GM23338 (cell line): Measurements from ENCODE around the gene NAALADL2. TPM values are rescaled to one million over a fixed set of nuclear protein-coding genes. Genes with fewer than 3 reads are reported as not detected.

Experiments used
- ATAC-seq: fragments of 200-7000 bp; cut with Tn5 transposase; 3 replicates; pipeline ENCODE4 v1.9.1; 2020
- DNase-seq: peaks from one replicate; pipeline ENCODE4 v3.0.0-alpha.2; 2015; ENCODE audit warnings: low spot score
- H2AFZ ChIP-seq: fragments of 200-600 bp; sonication (generic); 2 replicates; pipeline ENCODE4 v1.8.0; 2016; ENCODE audit warnings: antibody characterized with exemption, mild to moderate bottlenecking, moderate library complexity
- H3F3A ChIP-seq: fragments of 200-600 bp; sonication (generic); replicated peaks from 2 replicates; pipeline ENCODE4 v1.8.0; 2017; ENCODE audit warnings: antibody characterized with exemption, mixed run types, low read depth
- H3K27ac ChIP-seq: fragments of 200-600 bp; sonication (generic); 2 replicates; pipeline ENCODE4 v1.6.1; 2016; ENCODE audit warnings: low read depth
- H3K27me3 ChIP-seq: fragments of 200-600 bp; sonication (generic); 2 replicates; pipeline ENCODE4 v1.8.0; 2016; ENCODE audit warnings: mild to moderate bottlenecking, mixed run types, moderate library complexity; ENCODE audit not compliant: insufficient read depth
- H3K36me3 ChIP-seq: fragments of 200-600 bp; sonication (generic); 2 replicates; pipeline ENCODE4 v1.8.0; 2016; ENCODE audit warnings: mild to moderate bottlenecking; ENCODE audit not compliant: insufficient read depth
- H3K4me1 ChIP-seq: fragments of 200-600 bp; sonication (generic); 2 replicates; pipeline ENCODE4 v1.8.0; 2016; ENCODE audit warnings: mild to moderate bottlenecking, moderate library complexity; ENCODE audit not compliant: insufficient read depth
- H3K4me2 ChIP-seq: fragments of 200-600 bp; sonication (generic); 2 replicates; pipeline ENCODE4 v1.7.1; 2017; ENCODE audit warnings: mixed run types
- H3K4me3 ChIP-seq: fragments of 200-600 bp; sonication (generic); 2 replicates; pipeline ENCODE4 v1.6.1; 2016; ENCODE audit warnings: mixed run types
- H3K79me2 ChIP-seq: fragments of 200-600 bp; sonication (generic); replicated peaks from 2 replicates; pipeline ENCODE4 v1.8.0; 2017; ENCODE audit warnings: mild to moderate bottlenecking; ENCODE audit not compliant: insufficient read depth
- H3K9me2 ChIP-seq: fragments of 200-600 bp; sonication (generic); 2 replicates; pipeline ENCODE4 v1.8.0; 2017; ENCODE audit not compliant: insufficient read depth
- H4K20me1 ChIP-seq: fragments of 200-600 bp; sonication (generic); replicated peaks from 2 replicates; pipeline ENCODE4 v1.8.0; 2017; ENCODE audit warnings: mild to moderate bottlenecking; ENCODE audit not compliant: insufficient read depth
- H3K27ac Mint-ChIP-seq: 2 replicates; pipeline ENCODE4 v1.8.0; 2020; ENCODE audit warnings: inconsistent platforms, mild to moderate bottlenecking, moderate library complexity, mixed read lengths
- H3K27me3 Mint-ChIP-seq: 3 replicates; pipeline ENCODE4 v1.8.0; 2022; ENCODE audit warnings: low read depth, mild to moderate bottlenecking, moderate library complexity, mixed read lengths, inconsistent platforms; ENCODE audit not compliant: insufficient read depth, poor library complexity
- H3K36me3 Mint-ChIP-seq: 3 replicates; pipeline ENCODE4 v1.8.0; 2021; ENCODE audit warnings: low read depth, mild to moderate bottlenecking, inconsistent platforms, moderate library complexity, mixed read lengths
- H3K4me1 Mint-ChIP-seq: 3 replicates; pipeline ENCODE4 v1.8.0; 2020; ENCODE audit warnings: mild to moderate bottlenecking, inconsistent platforms, mixed read lengths
- H3K4me3 Mint-ChIP-seq: 3 replicates; pipeline ENCODE4 v1.8.0; 2021; ENCODE audit warnings: moderate library complexity, mild to moderate bottlenecking, inconsistent platforms, mixed read lengths
- H3K9me3 Mint-ChIP-seq: 3 replicates; pipeline ENCODE4 v1.8.0; 2020; ENCODE audit warnings: moderate library complexity, mild to moderate bottlenecking, inconsistent platforms, mixed read lengths
- CREB1 ChIP-seq: fragments of 250-450 bp; sonication (Bioruptor Pico); IDR thresholded peaks from 2 replicates; pipeline ENCODE4 v1.5.0; 2020; ENCODE audit warnings: low read depth, mild to moderate bottlenecking, moderate library complexity
- EZH2phosphoT487 ChIP-seq: fragments of 200-600 bp; sonication (generic); IDR thresholded peaks from one replicate; pipeline ENCODE4 v1.8.1; 2018; ENCODE audit warnings: antibody characterized with exemption; ENCODE audit not compliant: unreplicated experiment
- JUNB ChIP-seq: IDR thresholded peaks from one replicate; pipeline ENCODE4 v1.6.1; 2016; ENCODE audit warnings: antibody characterized with exemption; ENCODE audit not compliant: unreplicated experiment
- NANOG ChIP-seq: IDR thresholded peaks from 2 replicates; pipeline ENCODE4 v1.6.1; 2016; ENCODE audit warnings: antibody characterized with exemption, borderline replicate concordance
- POLR2AphosphoS5 ChIP-seq: IDR thresholded peaks from 2 replicates; pipeline ENCODE4 v1.6.1; 2016; ENCODE audit warnings: antibody characterized with exemption, low read depth
- STAT1 ChIP-seq: IDR thresholded peaks from one replicate; pipeline ENCODE4 v1.6.1; 2016; ENCODE audit warnings: antibody characterized with exemption; ENCODE audit not compliant: unreplicated experiment
- ZNF114 ChIP-seq: fragments of 250-450 bp; sonication (Bioruptor Pico); IDR thresholded peaks from 2 replicates; pipeline ENCODE4 v1.5.0; 2020; ENCODE audit warnings: mild to moderate bottlenecking, moderate library complexity
- ZNF331 ChIP-seq: fragments of 250-450 bp; sonication (Bioruptor Pico); IDR thresholded peaks from 2 replicates; pipeline ENCODE4 v1.5.0; 2020; ENCODE audit warnings: low read depth, mild to moderate bottlenecking, moderate library complexity
- polyA plus RNA-seq: library from polyadenylated mRNA; unstranded; fragments of >200 nt; fragmentation: Nextera tagmentation; extraction: Ambion mirVana; gene quantifications from 2 replicates; pipeline ENCODE4 v1.2.1, GENCODE V29; 2016
- total RNA-seq: library from RNA; depleted of rRNA; stranded (reverse); fragments of >200 nt; shearing (Covaris generic); gene quantifications from 2 replicates; pipeline ENCODE4 v1.2.3, GENCODE V29; 2014
- TF ChIP-seq, protein P1 (sequence below): IDR thresholded peaks from one replicate; pipeline ENCODE4 v1.6.1; 2018; ENCODE audit warnings: antibody characterized with exemption; ENCODE audit not compliant: unreplicated experiment
- TF ChIP-seq, protein P2 (sequence below), 2 experiments: fragments of 200-600 bp in 1 of 2; sonication (generic) in 1 of 2; conservative IDR thresholded peaks; 2 replicates each; pipeline versions ENCODE4 v1.5.1 to v1.6.1; 2016 to 2017; ENCODE audit warnings: antibody characterized with exemption in 2 of 2, low read depth in 2 of 2, mild to moderate bottlenecking in 2 of 2, moderate library complexity in 1 of 2

The NAALADL2 gene
- total and polyA plus RNA-seq, 2 experiments from 2014 or later, result 1.6 to 2.6 TPM

DNA sequence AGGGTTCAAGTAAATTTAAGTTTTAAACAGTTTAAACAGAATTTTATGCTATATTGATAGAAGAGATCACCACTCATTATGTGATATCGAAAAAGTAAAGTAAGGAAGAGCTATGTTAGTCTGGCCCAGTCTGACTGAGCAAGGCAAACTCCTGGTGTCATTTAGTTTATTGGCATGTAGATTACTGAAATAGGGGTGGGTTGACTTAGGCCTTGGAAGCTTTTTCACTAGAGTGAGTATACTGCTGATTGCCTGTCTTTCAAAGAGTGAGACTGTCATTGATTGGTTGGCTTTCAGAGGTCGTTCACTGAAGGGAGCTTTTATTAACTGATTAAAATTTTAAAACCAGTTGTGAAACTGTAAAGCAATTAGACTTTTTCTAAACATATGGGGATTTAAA, 294.5 kb downstream of the NAALADL2 start:
- ATAC-seq (peak; percentile 64), DNase-seq (peak; percentile 4)
- Histone ChIP-seq H3K4me2 (no peak overlapping the region), H3K36me3 (no peaks in the 10 kb centered on the region), H2AFZ (no peak overlapping the region), H3K4me3 (no peak overlapping the region), H4K20me1 (no peaks in the 10 kb centered on the region), H3K9me2 (no peaks in the 10 kb centered on the region), H3K79me2 (no peaks in the 10 kb centered on the region), H3K27me3 (no peaks in the 10 kb centered on the region), H3F3A (no peaks in the 10 kb centered on the region), H3K27ac (no peak overlapping the region), H3K4me1 (peaks cover 7% of the 10 kb centered on the region; the same call in 1 of the 2 replicates)
- H3K36me3 Mint-ChIP-seq, result no peaks in the 10 kb centered on the region
- H3K27me3 Mint-ChIP-seq, result no peaks in the 10 kb centered on the region
- no peak overlapping the region for H3K27ac Mint-ChIP-seq
- H3K4me3 Mint-ChIP-seq, result no peak overlapping the region
- peaks cover 17% of the 10 kb centered on the region; the same call in 2 of the 3 replicates for H3K4me1 Mint-ChIP-seq
- TF ChIP-seq, protein P1, sequence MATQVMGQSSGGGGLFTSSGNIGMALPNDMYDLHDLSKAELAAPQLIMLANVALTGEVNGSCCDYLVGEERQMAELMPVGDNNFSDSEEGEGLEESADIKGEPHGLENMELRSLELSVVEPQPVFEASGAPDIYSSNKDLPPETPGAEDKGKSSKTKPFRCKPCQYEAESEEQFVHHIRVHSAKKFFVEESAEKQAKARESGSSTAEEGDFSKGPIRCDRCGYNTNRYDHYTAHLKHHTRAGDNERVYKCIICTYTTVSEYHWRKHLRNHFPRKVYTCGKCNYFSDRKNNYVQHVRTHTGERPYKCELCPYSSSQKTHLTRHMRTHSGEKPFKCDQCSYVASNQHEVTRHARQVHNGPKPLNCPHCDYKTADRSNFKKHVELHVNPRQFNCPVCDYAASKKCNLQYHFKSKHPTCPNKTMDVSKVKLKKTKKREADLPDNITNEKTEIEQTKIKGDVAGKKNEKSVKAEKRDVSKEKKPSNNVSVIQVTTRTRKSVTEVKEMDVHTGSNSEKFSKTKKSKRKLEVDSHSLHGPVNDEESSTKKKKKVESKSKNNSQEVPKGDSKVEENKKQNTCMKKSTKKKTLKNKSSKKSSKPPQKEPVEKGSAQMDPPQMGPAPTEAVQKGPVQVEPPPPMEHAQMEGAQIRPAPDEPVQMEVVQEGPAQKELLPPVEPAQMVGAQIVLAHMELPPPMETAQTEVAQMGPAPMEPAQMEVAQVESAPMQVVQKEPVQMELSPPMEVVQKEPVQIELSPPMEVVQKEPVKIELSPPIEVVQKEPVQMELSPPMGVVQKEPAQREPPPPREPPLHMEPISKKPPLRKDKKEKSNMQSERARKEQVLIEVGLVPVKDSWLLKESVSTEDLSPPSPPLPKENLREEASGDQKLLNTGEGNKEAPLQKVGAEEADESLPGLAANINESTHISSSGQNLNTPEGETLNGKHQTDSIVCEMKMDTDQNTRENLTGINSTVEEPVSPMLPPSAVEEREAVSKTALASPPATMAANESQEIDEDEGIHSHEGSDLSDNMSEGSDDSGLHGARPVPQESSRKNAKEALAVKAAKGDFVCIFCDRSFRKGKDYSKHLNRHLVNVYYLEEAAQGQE, result no peak
- no peaks in the 10 kb centered on the region for H3K9me3 Mint-ChIP-seq

DNA sequence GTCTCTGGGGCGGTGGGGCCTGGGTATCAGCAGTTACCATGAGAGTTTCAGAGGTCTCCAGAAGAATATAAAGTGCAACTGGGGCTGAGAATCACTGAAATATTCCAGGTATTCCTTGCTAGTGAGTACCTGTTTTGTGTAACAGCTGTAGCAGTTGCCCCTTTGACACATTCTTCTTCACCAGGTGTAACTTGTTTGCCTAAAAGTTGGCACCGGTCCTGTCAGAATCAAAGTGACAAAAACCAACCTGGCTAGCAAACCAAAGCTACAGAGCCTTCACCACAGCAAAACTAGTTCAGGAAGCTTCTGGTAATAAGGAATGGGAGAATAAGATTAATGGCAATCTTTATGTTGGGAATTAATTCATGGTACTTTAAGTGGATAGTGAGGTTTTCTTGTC, 296.0 kb downstream of the NAALADL2 start:
- Mint-ChIP-seq H3K4me1 (peaks cover 17% of the 10 kb centered on the region; the same call in 2 of the 3 replicates), H3K4me3 (no peak overlapping the region), H3K9me3 (no peaks in the 10 kb centered on the region), H3K27me3 (no peaks in the 10 kb centered on the region), H3K36me3 (no peaks in the 10 kb centered on the region), H3K27ac (no peak overlapping the region)
- DNase-seq (peak; percentile 2), ATAC-seq (no peak)
- Histone ChIP-seq H3K4me1 (peaks cover 7% of the 10 kb centered on the region; the same call in 1 of the 2 replicates), H3K79me2 (no peaks in the 10 kb centered on the region), H3K4me2 (no peak overlapping the region), H3K9me2 (no peaks in the 10 kb centered on the region), H3F3A (no peaks in the 10 kb centered on the region), H3K36me3 (no peaks in the 10 kb centered on the region), H2AFZ (no peak overlapping the region), H3K27ac (no peak overlapping the region), H3K27me3 (no peaks in the 10 kb centered on the region), H4K20me1 (no peaks in the 10 kb centered on the region), H3K4me3 (no peak overlapping the region)
- no peak for TF ChIP-seq NANOG
- no peak for TF ChIP-seq ZNF331 (CRISPR knock-in tag)
- no peak for TF ChIP-seq STAT1
- no peak for TF ChIP-seq ZNF114
- no peak for TF ChIP-seq EZH2phosphoT487
- TF ChIP-seq JUNB, result no peak
- TF ChIP-seq, protein P1, result no peak
- TF ChIP-seq POLR2AphosphoS5, result no peak
- TF ChIP-seq CREB1 (CRISPR knock-in tag), result no peak
- TF ChIP-seq, protein P2, sequence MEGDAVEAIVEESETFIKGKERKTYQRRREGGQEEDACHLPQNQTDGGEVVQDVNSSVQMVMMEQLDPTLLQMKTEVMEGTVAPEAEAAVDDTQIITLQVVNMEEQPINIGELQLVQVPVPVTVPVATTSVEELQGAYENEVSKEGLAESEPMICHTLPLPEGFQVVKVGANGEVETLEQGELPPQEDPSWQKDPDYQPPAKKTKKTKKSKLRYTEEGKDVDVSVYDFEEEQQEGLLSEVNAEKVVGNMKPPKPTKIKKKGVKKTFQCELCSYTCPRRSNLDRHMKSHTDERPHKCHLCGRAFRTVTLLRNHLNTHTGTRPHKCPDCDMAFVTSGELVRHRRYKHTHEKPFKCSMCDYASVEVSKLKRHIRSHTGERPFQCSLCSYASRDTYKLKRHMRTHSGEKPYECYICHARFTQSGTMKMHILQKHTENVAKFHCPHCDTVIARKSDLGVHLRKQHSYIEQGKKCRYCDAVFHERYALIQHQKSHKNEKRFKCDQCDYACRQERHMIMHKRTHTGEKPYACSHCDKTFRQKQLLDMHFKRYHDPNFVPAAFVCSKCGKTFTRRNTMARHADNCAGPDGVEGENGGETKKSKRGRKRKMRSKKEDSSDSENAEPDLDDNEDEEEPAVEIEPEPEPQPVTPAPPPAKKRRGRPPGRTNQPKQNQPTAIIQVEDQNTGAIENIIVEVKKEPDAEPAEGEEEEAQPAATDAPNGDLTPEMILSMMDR (conservative IDR thresholded peaks at IDR 0.05; ENCODE audit: low read depth in 2 of 2), result no peak
